ENCODE results near the gene SMYD4.

GRCh38 chr17:1843947-1844346, 14.2 kb upstream of the SMYD4 start:
- no peak for TF ChIP-seq CTCF (conservative IDR thresholded peaks at IDR 0.05; ENCODE audit: low read depth, low read length)
- no peak for TF ChIP-seq EZH2 (IDR thresholded peaks at IDR 0.05; ENCODE audit: borderline replicate concordance, low read depth, low read length, poor library complexity, severe bottlenecking)
